HFFc6 (cell line): Measurements from ENCODE around the gene RFLNA. TPM values are rescaled to one million over a fixed set of nuclear protein-coding genes. Genes with fewer than 3 reads are reported as not detected.

Experiments
- DNase-seq: peaks from one replicate; pipeline ENCODE4 v3.0.0-alpha.2; 2018
- H3K27ac Mint-ChIP-seq: 2 replicates; pipeline ENCODE4 v1.8.0; 2020; ENCODE audit warnings: mild to moderate bottlenecking, mixed read lengths
- H3K27me3 Mint-ChIP-seq: 2 replicates; pipeline ENCODE4 v1.8.0; 2021; ENCODE audit warnings: mild to moderate bottlenecking, moderate library complexity, mixed read lengths; ENCODE audit not compliant: insufficient read depth
- H3K36me3 Mint-ChIP-seq: 2 replicates; pipeline ENCODE4 v1.8.0; 2021; ENCODE audit warnings: low read depth, mixed read lengths
- H3K4me1 Mint-ChIP-seq: 2 replicates; pipeline ENCODE4 v1.8.0; 2020; ENCODE audit warnings: low read depth, mixed read lengths
- H3K4me3 Mint-ChIP-seq: 2 replicates; pipeline ENCODE4 v1.8.0; 2020; ENCODE audit warnings: mild to moderate bottlenecking, moderate library complexity, mixed read lengths
- H3K9me3 Mint-ChIP-seq: 2 replicates; pipeline ENCODE4 v1.8.0; 2020; ENCODE audit warnings: mild to moderate bottlenecking, mixed read lengths
- CTCF ChIP-seq: fragments of 200-600 bp; sonication (generic); IDR thresholded peaks from 2 replicates; pipeline ENCODE4 v1.5.0; 2021; ENCODE audit warnings: antibody characterized with exemption, mild to moderate bottlenecking
- long read RNA-seq: library from polyadenylated mRNA; unstranded; transcript quantifications from one replicate; pipeline ENCODE4 v2.0.0, GENCODE V29; 2019
- total RNA-seq, 6 experiments: library from RNA; stranded (reverse); fragmentation: NEBNext Ultra II Directional; extraction: Animal tissue kit (Norgen Biotek cat#: 25700); gene quantifications; 2 replicates in 1 of 6; 3 replicates in 5 of 6; pipeline ENCODE4 v1.2.3, GENCODE V29; 2021

Gene RFLNA, protein sequence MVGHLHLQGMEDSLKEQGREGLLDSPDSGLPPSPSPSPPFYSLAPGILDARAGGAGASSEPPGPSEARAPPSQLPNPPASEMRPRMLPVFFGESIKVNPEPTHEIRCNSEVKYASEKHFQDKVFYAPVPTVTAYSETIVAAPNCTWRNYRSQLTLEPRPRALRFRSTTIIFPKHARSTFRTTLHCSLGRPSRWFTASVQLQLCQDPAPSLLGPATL
- total RNA-seq: not detected
- long read RNA-seq: 0 reads

DNA sequence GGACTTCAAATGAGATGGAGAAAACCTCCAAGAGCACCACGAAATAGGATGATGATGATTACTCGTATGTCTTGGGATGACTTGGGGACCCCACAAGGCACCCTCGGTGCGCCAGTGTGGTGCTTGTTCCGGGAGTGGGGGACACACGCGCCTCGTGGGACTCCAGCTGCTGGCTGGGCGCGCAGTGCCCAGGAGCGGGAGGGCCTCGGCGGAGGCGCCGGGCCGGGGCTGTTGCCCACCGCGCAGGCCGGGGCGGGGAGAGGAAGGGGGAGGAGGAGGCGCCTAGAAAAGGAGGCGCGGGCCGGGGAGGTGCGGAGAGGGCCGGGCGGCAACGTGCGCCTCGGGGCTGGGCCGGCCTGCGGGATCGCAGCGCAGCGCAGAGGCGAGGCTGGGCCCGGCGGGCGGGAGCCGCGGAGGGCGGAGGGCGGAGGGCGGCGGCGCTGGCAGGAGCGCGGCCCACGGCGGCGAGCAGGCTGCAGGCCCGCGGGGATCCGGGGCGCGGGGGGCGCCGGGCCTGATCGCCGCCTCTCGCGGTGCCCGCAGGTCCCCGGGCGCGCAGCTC is at the start of gene RFLNA:
Gene RFLNA, plus strand, starts transcription at position 314 of the 562 bp plus-strand sequence. CDS start 337 bp downstream, outside the sequence.
- H3K27ac Mint-ChIP-seq: no peak within 1 kb of the TSS
- peaks cover 57% of the 10 kb centered on the region for H3K27me3 Mint-ChIP-seq
- no peaks in the 10 kb centered on the region for H3K9me3 Mint-ChIP-seq
- H3K36me3 Mint-ChIP-seq: no peaks in the 10 kb centered on the region
- DNase-seq: no peak
- no peak for TF ChIP-seq CTCF
- no peak within 1 kb of the TSS; the same call in 1 of the 2 replicates for H3K4me3 Mint-ChIP-seq
- H3K4me1 Mint-ChIP-seq: peaks cover 12% of the 10 kb centered on the region

DNA sequence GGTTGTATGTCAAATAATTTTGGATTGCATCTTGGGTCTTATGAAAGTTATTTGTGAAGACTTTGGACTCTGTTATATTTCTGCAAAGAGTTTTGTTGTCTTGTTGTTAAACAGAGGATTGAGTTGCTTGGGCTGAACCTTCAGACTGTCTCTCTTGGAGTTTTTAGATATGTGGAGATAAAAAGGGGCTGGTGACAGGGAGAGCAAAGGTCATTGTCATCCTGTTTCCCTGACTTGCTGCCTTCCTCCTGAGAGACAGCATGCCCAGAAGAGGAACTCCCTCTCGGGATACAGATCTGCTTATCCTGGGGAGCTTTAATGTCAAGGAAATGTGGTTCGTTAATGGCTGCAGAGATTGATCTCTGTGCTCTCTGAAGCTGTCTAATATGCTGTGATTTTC is 47.6 kb upstream of the RFLNA start:
- Mint-ChIP-seq H3K27me3 (peaks cover 68% of the 10 kb centered on the region), H3K36me3 (peaks cover 14% of the 10 kb centered on the region; the same call in 1 of the 2 replicates), H3K4me3 (no peak overlapping the region), H3K27ac (no peak overlapping the region), H3K4me1 (no peaks in the 10 kb centered on the region), H3K9me3 (peaks cover 6% of the 10 kb centered on the region; the same call in 1 of the 2 replicates)
- TF ChIP-seq CTCF: no peak
- DNase-seq: no peak

DNA sequence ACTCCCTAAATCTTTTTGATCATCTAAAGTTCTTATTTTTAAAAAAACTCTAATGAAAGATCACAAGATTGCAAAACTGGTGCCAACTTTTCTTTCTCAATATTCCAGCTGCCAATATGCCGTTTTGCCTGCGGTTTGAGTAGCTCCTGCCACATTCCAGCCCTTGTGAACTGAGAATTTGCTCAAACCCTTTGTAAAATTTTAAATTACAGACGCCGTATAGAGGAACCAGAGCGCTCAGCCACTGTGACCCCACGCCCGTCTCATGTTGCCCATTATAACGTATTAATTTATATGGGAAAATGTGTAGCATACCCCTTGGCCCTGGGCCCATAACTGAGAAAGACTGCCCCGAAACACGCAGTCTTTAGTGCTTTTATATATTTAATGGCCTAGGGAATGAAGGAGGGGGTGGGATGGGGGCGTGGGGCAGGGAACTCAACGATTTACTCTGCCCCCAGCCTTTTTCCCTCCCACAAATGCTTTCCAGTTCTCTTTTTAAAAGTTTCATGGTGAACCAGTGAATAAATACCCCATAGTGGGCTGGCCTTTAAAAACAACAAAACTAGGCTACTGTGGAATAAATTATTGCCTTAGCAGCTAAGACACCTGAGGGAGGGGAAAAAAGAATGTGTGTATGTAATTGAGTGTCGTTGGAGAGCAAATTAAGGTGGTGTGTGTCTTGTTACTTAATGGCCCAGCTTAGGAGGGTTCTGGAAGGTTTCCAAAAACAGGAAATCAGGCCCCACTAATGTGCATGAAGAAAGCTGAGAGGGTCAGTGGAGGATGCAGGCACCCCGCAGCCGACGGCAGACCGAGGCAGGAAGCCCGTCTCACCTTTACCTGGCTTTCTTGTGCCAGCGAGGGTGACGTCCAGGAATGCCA is 45.7 kb upstream of the RFLNA start:
- Mint-ChIP-seq H3K27ac (no peak overlapping the region), H3K36me3 (peaks cover 14% of the 10 kb centered on the region; the same call in 1 of the 2 replicates), H3K4me3 (no peak overlapping the region), H3K9me3 (peaks cover 6% of the 10 kb centered on the region; the same call in 1 of the 2 replicates), H3K4me1 (no peaks in the 10 kb centered on the region), H3K27me3 (peaks cover 57% of the 10 kb centered on the region)
- no peak for TF ChIP-seq CTCF
- no peak for DNase-seq

- DNase-seq: no peak
- H3K4me1 Mint-ChIP-seq: no peaks in the 10 kb centered on the region
- peaks cover 6% of the 10 kb centered on the region; the same call in 1 of the 2 replicates for H3K9me3 Mint-ChIP-seq
- H3K36me3 Mint-ChIP-seq: 0 out of 2 replicates have a peak, but pooled peaks cover 10% of the 10 kb centered on the region
- H3K27ac Mint-ChIP-seq: no peak overlapping the region
- TF ChIP-seq CTCF: no peak
- H3K4me3 Mint-ChIP-seq: no peak overlapping the region
- H3K27me3 Mint-ChIP-seq: peaks cover 61% of the 10 kb centered on the region
Observed at GRCh38 chr12:124251186-124251585, 43.7 kb upstream of the RFLNA start.

- Mint-ChIP-seq H3K9me3 (no peaks in the 10 kb centered on the region), H3K27ac (no peak overlapping the region), H3K27me3 (peaks cover 59% of the 10 kb centered on the region), H3K36me3 (no peaks in the 10 kb centered on the region), H3K4me3 (no peak overlapping the region), H3K4me1 (no peaks in the 10 kb centered on the region)
- DNase-seq: no peak
- TF ChIP-seq CTCF: no peak
Observed at GRCh38 chr12:124252964-124253363, 41.9 kb upstream of the RFLNA start.
